Left ventricle myocardium inferior (tissue), 1 donor: ENCODE measurements around the gene INO80. TPM values are rescaled to one million over a fixed set of nuclear protein-coding genes. Genes with fewer than 3 reads are reported as not detected.

Experiments
- DNase-seq: peaks from one replicate; pipeline ENCODE4 v3.0.0-alpha.2; 2020
- H3K27ac ChIP-seq: fragments of 200-600 bp; replicated peaks from 2 replicates; pipeline ENCODE4 v1.8.0; 2021
- H3K27me3 ChIP-seq: fragments of 200-600 bp; 2 replicates; pipeline ENCODE4 v1.8.0; 2021; ENCODE audit warnings: low read depth
- H3K36me3 ChIP-seq: fragments of 200-600 bp; 2 replicates; pipeline ENCODE4 v1.8.0; 2021
- H3K4me1 ChIP-seq: fragments of 200-600 bp; 2 replicates; pipeline ENCODE4 v1.8.0; 2021
- H3K4me3 ChIP-seq: fragments of 200-600 bp; 2 replicates; pipeline ENCODE4 v1.8.0; 2021; ENCODE audit warnings: mild to moderate bottlenecking, moderate library complexity
- H3K9me3 ChIP-seq: fragments of 200-600 bp; replicated peaks from 2 replicates; pipeline ENCODE4 v1.8.0; 2021
- CTCF ChIP-seq: fragments of 200-600 bp; IDR thresholded peaks from 2 replicates; pipeline ENCODE4 v1.8.0; 2021; ENCODE audit warnings: antibody characterized with exemption, mild to moderate bottlenecking, borderline replicate concordance
- intact Hi-C: fragments of 100-400 bp; cut with micrococcal nuclease; formaldehyde crosslinking; loops from one replicate; pipeline ENCODE4 v1.11.0; 2022
- total RNA-seq: library from RNA; stranded (reverse); fragmentation: NEBNext Ultra II Directional; extraction: Animal tissue kit (Norgen Biotek cat#: 25700); gene quantifications from one replicate; pipeline ENCODE4 v1.2.1, GENCODE V29; 2021
- donor health status: DM: no; HTN: yes; CAD: no; lungs with severe emphysema.

Gene INO80
- total RNA-seq, 1 donor from 2014 or later, result 8.6 TPM

- intact Hi-C loops, result no loop called here
- DNase-seq, result no peak
- H3K4me3 ChIP-seq, result no peak overlapping the region
- no peak for TF ChIP-seq CTCF
- no peaks in the 10 kb centered on the region for H3K27me3 ChIP-seq
- H3K9me3 ChIP-seq, result no peaks in the 10 kb centered on the region
- peaks cover 74% of the 10 kb centered on the region for H3K36me3 ChIP-seq
- no peak overlapping the region for H3K27ac ChIP-seq
- H3K4me1 ChIP-seq, result peaks cover 2% of the 10 kb centered on the region
Observed at GRCh38 chr15:40988156-40988555, 127.9 kb downstream of the INO80 start.

- no peak for TF ChIP-seq CTCF
- Histone ChIP-seq H3K4me3 (no peak overlapping the region), H3K27me3 (no peaks in the 10 kb centered on the region), H3K9me3 (no peaks in the 10 kb centered on the region), H3K27ac (no peak overlapping the region), H3K4me1 (peaks cover 8% of the 10 kb centered on the region), H3K36me3 (peaks cover 83% of the 10 kb centered on the region)
- intact Hi-C loops, result no loop called here
- no peak for DNase-seq
Observed at GRCh38 chr15:40986820-40987219, 129.3 kb downstream of the INO80 start.

- Histone ChIP-seq H3K4me3 (no peak overlapping the region), H3K9me3 (no peaks in the 10 kb centered on the region), H3K36me3 (peaks cover 83% of the 10 kb centered on the region), H3K27ac (no peak overlapping the region), H3K4me1 (peaks cover 8% of the 10 kb centered on the region), H3K27me3 (no peaks in the 10 kb centered on the region)
- DNase-seq, result no peak
- TF ChIP-seq CTCF, result no peak
- intact Hi-C loops, result no loop called here
Observed at GRCh38 chr15:40985541-40986330, 130.3 kb downstream of the INO80 start.

- peaks cover 86% of the 10 kb centered on the region for H3K36me3 ChIP-seq
- no peak for TF ChIP-seq CTCF
- peaks cover 8% of the 10 kb centered on the region for H3K4me1 ChIP-seq
- no peak overlapping the region for H3K27ac ChIP-seq
- DNase-seq, result no peak
- no peak overlapping the region for H3K4me3 ChIP-seq
- H3K27me3 ChIP-seq, result no peaks in the 10 kb centered on the region
- intact Hi-C loops, result no loop called here
- no peaks in the 10 kb centered on the region for H3K9me3 ChIP-seq
Observed at GRCh38 chr15:40984964-40985363, 131.1 kb downstream of the INO80 start.

GRCh38 chr15:40984406-40984805, 131.7 kb downstream of the INO80 start:
- no peak overlapping the region for H3K27ac ChIP-seq
- H3K27me3 ChIP-seq, result no peaks in the 10 kb centered on the region
- peaks cover 8% of the 10 kb centered on the region for H3K4me1 ChIP-seq
- intact Hi-C loops, result no loop called here
- no peak for TF ChIP-seq CTCF
- peaks cover 91% of the 10 kb centered on the region for H3K36me3 ChIP-seq
- H3K4me3 ChIP-seq, result no peak overlapping the region
- no peaks in the 10 kb centered on the region for H3K9me3 ChIP-seq
- no peak for DNase-seq
